Endodermal cell (in vitro differentiated cells): ENCODE data around the gene PPM1K. TPM values are rescaled to one million over a fixed set of nuclear protein-coding genes. Genes with fewer than 3 reads are reported as not detected.

Experiments used
- DNase-seq: peaks from one replicate; pipeline ENCODE4 v3.0.0-alpha.2; 2017
- H3K27ac ChIP-seq: 2 replicates; pipeline ENCODE4 v1.5.1; 2013; ENCODE audit warnings: mild to moderate bottlenecking, low read depth, low read length, moderate library complexity
- H3K27me3 ChIP-seq: 2 replicates; pipeline ENCODE4 v1.6.1; 2013; ENCODE audit warnings: mild to moderate bottlenecking, low read length, moderate library complexity; ENCODE audit not compliant: insufficient read depth, control insufficient read depth, poor library complexity, severe bottlenecking
- H3K36me3 ChIP-seq: 2 replicates; pipeline ENCODE4 v1.7.0; 2013; ENCODE audit warnings: mild to moderate bottlenecking, low read length, moderate library complexity; ENCODE audit not compliant: control insufficient read depth, insufficient read depth
- H3K4me1 ChIP-seq: one replicate; pipeline ENCODE4 v1.7.0; 2013; ENCODE audit warnings: low read length; ENCODE audit not compliant: control insufficient read depth, insufficient read depth
- H3K4me3 ChIP-seq: 2 replicates; pipeline ENCODE4 v1.5.1; 2013; ENCODE audit warnings: mild to moderate bottlenecking, low read length, moderate library complexity
- H3K9ac ChIP-seq: 2 replicates; pipeline ENCODE4 v1.6.1; 2013; ENCODE audit warnings: mild to moderate bottlenecking, low read length, moderate library complexity; ENCODE audit not compliant: poor library complexity, severe bottlenecking; ENCODE audit errors: extremely low read depth
- H3K9me3 ChIP-seq: 2 replicates; pipeline ENCODE4 v1.6.1; 2013; ENCODE audit warnings: mild to moderate bottlenecking, low read length, moderate library complexity; ENCODE audit not compliant: control insufficient read depth
- H3K27ac Mint-ChIP-seq: 2 replicates; pipeline ENCODE4 v1.8.0; 2020; ENCODE audit warnings: mixed read lengths
- H3K27me3 Mint-ChIP-seq: 2 replicates; pipeline ENCODE4 v1.8.0; 2021; ENCODE audit warnings: mild to moderate bottlenecking, mixed read lengths; ENCODE audit not compliant: insufficient read depth
- H3K36me3 Mint-ChIP-seq: 2 replicates; pipeline ENCODE4 v1.8.0; 2020; ENCODE audit warnings: low read depth, mixed read lengths
- H3K4me1 Mint-ChIP-seq: 2 replicates; pipeline ENCODE4 v1.8.0; 2020; ENCODE audit warnings: mixed read lengths
- H3K4me3 Mint-ChIP-seq: 2 replicates; pipeline ENCODE4 v1.8.0; 2020; ENCODE audit warnings: mild to moderate bottlenecking, moderate library complexity, mixed read lengths
- H3K9me3 Mint-ChIP-seq: 2 replicates; pipeline ENCODE4 v1.8.0; 2020; ENCODE audit warnings: mild to moderate bottlenecking, mixed read lengths
- WGBS, 2 experiments: methylation state at CpG; one replicate each; pipeline versions ENCODE4 v1.1.5 to v1.1.7; 2013; ENCODE audit warnings: missing lambda C conversion rate in 2 of 2, mixed read lengths in 1 of 2; ENCODE audit not compliant: insufficient coverage in 1 of 2, insufficient read length in 1 of 2; 5-methylcytosine and 5-hydroxymethylcytosine counted together
- total RNA-seq, 2 donors: library from RNA; stranded (reverse); fragmentation: NEBNext Ultra II Directional in 1 of 2; extraction: Animal tissue kit (Norgen Biotek cat#: 25700) in 1 of 2; gene quantifications; 2 replicates in 1 of 2; 3 replicates in 1 of 2; pipeline ENCODE4 v1.2.1, GENCODE V29; 2021
- TF ChIP-seq, protein P1 (sequence below): fragments of 200-600 bp; sonication (generic); conservative IDR thresholded peaks from 2 replicates; pipeline ENCODE4 v1.5.0; 2021; ENCODE audit warnings: antibody characterized with exemption, mild to moderate bottlenecking

The PPM1K gene
- total RNA-seq, 2 donors from 2014 or later = 35.1 to 37.8 TPM

DNA sequence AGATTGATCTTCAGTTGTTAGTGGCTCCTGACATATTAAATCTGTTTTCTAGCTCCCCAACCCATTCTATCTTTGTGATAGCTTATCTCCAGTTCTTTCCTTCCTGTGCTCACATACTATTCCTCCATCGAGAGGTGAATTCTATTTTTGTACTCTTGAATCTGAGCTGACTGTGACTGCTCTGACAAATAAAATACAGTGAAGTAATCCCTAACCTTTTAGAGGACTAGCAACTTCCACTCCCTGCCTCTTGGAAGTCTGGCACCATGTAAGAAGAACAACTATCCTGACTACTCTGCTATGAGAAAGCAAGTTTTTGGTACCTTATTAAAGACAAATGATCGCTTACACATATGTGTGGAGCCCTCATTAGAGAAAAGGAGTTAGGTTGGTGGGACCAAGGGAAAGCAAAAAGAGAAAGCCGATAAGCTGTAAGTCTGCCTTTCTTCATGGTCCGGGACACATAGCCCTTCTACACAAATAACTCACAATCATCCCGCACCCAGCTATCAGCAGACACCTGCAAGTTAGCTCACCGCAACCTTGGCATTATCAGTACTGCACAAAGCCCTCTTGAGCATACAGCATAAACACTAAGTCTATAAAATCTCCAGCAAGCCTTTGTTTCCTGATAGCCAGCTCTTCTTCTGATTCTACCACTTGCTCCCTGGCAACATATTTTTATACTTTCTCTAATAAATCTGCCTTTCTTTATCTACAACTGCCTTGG lies 13.5 kb upstream of the PPM1K start:
- H3K9me3 Mint-ChIP-seq = no peaks in the 10 kb centered on the region
- H3K4me3 ChIP-seq = no peak overlapping the region
- no peak for DNase-seq
- no peaks in the 10 kb centered on the region for H3K36me3 ChIP-seq
- no peak overlapping the region for H3K27ac ChIP-seq
- H3K9me3 ChIP-seq = no peaks in the 10 kb centered on the region
- no peaks in the 10 kb centered on the region for H3K4me1 ChIP-seq
- H3K36me3 Mint-ChIP-seq = no peaks in the 10 kb centered on the region
- H3K27me3 Mint-ChIP-seq = no peaks in the 10 kb centered on the region
- TF ChIP-seq, protein P1, sequence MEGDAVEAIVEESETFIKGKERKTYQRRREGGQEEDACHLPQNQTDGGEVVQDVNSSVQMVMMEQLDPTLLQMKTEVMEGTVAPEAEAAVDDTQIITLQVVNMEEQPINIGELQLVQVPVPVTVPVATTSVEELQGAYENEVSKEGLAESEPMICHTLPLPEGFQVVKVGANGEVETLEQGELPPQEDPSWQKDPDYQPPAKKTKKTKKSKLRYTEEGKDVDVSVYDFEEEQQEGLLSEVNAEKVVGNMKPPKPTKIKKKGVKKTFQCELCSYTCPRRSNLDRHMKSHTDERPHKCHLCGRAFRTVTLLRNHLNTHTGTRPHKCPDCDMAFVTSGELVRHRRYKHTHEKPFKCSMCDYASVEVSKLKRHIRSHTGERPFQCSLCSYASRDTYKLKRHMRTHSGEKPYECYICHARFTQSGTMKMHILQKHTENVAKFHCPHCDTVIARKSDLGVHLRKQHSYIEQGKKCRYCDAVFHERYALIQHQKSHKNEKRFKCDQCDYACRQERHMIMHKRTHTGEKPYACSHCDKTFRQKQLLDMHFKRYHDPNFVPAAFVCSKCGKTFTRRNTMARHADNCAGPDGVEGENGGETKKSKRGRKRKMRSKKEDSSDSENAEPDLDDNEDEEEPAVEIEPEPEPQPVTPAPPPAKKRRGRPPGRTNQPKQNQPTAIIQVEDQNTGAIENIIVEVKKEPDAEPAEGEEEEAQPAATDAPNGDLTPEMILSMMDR = no peak
- no peak overlapping the region for H3K9ac ChIP-seq
- no peaks in the 10 kb centered on the region for H3K4me1 Mint-ChIP-seq
- H3K27ac Mint-ChIP-seq = no peak overlapping the region
- 95 to 100% methylated on average over 1 to 6 of the region's 6 CpGs for WGBS, 2 experiments
- no peak overlapping the region for H3K4me3 Mint-ChIP-seq
- no peaks in the 10 kb centered on the region for H3K27me3 ChIP-seq

GRCh38 chr4:88297212-88297516 lies 12.8 kb upstream of the PPM1K start:
- WGBS, 2 experiments = 100% methylated on average over 1 of the region's 1 CpG

GRCh38 chr4:88296413-88297211 lies 12.3 kb upstream of the PPM1K start:
- TF ChIP-seq, protein P1 = no peak
- no peaks in the 10 kb centered on the region for H3K27me3 ChIP-seq
- H3K4me1 ChIP-seq = no peaks in the 10 kb centered on the region
- Mint-ChIP-seq H3K27me3 (no peaks in the 10 kb centered on the region), H3K27ac (no peak overlapping the region), H3K4me3 (no peak overlapping the region), H3K4me1 (no peaks in the 10 kb centered on the region), H3K36me3 (no peaks in the 10 kb centered on the region), H3K9me3 (no peaks in the 10 kb centered on the region)
- H3K9ac ChIP-seq = no peak overlapping the region
- WGBS, 2 experiments = 89 to 95% methylated on average over 4 to 5 of the region's 5 CpGs
- no peaks in the 10 kb centered on the region for H3K9me3 ChIP-seq
- no peak for DNase-seq
- H3K36me3 ChIP-seq = no peaks in the 10 kb centered on the region
- H3K4me3 ChIP-seq = no peak overlapping the region
- no peak overlapping the region for H3K27ac ChIP-seq

More at GRCh38 chr4:88297212-88297516, 12.8 kb upstream of the PPM1K start:
- TF ChIP-seq, protein P1 = peak; percentile 55
- H3K27me3 Mint-ChIP-seq = no peaks in the 10 kb centered on the region
- no peak overlapping the region for H3K27ac Mint-ChIP-seq
- H3K4me3 Mint-ChIP-seq = no peak overlapping the region
- Histone ChIP-seq H3K4me3 (no peak overlapping the region), H3K27me3 (no peaks in the 10 kb centered on the region), H3K36me3 (no peaks in the 10 kb centered on the region), H3K4me1 (no peaks in the 10 kb centered on the region), H3K9me3 (no peaks in the 10 kb centered on the region), H3K9ac (no peak overlapping the region), H3K27ac (no peak overlapping the region)
- no peaks in the 10 kb centered on the region for H3K36me3 Mint-ChIP-seq
- no peaks in the 10 kb centered on the region for H3K9me3 Mint-ChIP-seq
- H3K4me1 Mint-ChIP-seq = no peaks in the 10 kb centered on the region
- peak; percentile 53 for DNase-seq
